ENCODE data around the gene RAB11FIP4.

GRCh38 chr17:31568121-31568520 lies 176.6 kb downstream of the RAB11FIP4 start:
- TF ChIP-seq CTCF (conservative IDR thresholded peaks at IDR 0.05; ENCODE audit: low read length): no peak
- no peak for TF ChIP-seq EZH2phosphoT487 (IDR thresholded peaks at IDR 0.05; ENCODE audit: borderline replicate concordance)
